Esophagus muscularis mucosa (tissue), 4 donors: Measurements from ENCODE around the gene PTPRN2. TPM values are rescaled to one million over a fixed set of nuclear protein-coding genes. Genes with fewer than 3 reads are reported as not detected.
"Not testable (repeated sequence)": the region's sequence is repeated elsewhere in the genome, so short reads cannot be mapped to it uniquely, and the experiment has no call there.

Source experiments
- DNase-seq: peaks from one replicate; pipeline ENCODE4 v3.0.0-alpha.2; 2017; ENCODE audit errors: extremely low spot score
- H3K27ac ChIP-seq, 4 donors: fragments of 200-600 bp; sonication (generic); replicated peaks in 1 of 4; 1 replicate in 3 of 4; 2 replicates in 1 of 4; pipeline ENCODE4 v1.5.1; 2016 to 2019; ENCODE audit warnings: mild to moderate bottlenecking in 1 of 4
- H3K27me3 ChIP-seq, 4 donors: fragments of 200-600 bp; sonication (generic); one replicate each; pipeline versions ENCODE4 v1.5.1 to v1.6.0; 2016 to 2019
- H3K36me3 ChIP-seq, 4 donors: fragments of 200-600 bp; sonication (generic); one replicate each; pipeline ENCODE4 v1.5.1; 2016 to 2019
- H3K4me1 ChIP-seq, 4 donors: fragments of 200-600 bp; sonication (generic); one replicate each; pipeline ENCODE4 v1.5.1; 2016 to 2019
- H3K4me3 ChIP-seq, 4 donors: fragments of 200-600 bp; sonication (generic); 1 replicate in 2 of 4; 2 replicates in 2 of 4; pipeline ENCODE4 v1.5.1; 2016 to 2019; ENCODE audit warnings: mild to moderate bottlenecking in 4 of 4, moderate library complexity in 1 of 4
- H3K9me3 ChIP-seq, 4 donors: fragments of 200-600 bp; sonication (generic); 1 replicate in 3 of 4; 2 replicates in 1 of 4; pipeline ENCODE4 v1.5.1; 2016 to 2019
- CTCF ChIP-seq, 3 experiments: fragments of 200-600 bp in 2 of 3; fragments of 450-650 bp in 1 of 3; sonication (generic) in 2 of 3; IDR thresholded peaks; one replicate each; pipeline ENCODE4 v1.5.1; 2017 to 2019; ENCODE audit warnings: antibody characterized with exemption in 3 of 3, mild to moderate bottlenecking in 2 of 3, moderate library complexity in 1 of 3
- EP300 ChIP-seq: sonication (generic); formaldehyde crosslinking; IDR thresholded peaks from one replicate; pipeline ENCODE4 v1.6.1; 2017; ENCODE audit warnings: antibody characterized with exemption
- POLR2A ChIP-seq: fragments of 450-650 bp; IDR thresholded peaks from one replicate; pipeline ENCODE4 v1.6.1; 2017; ENCODE audit warnings: antibody characterized with exemption, moderate library complexity, mild to moderate bottlenecking, low read depth
- POLR2AphosphoS5 ChIP-seq, 2 donors: sonication (generic); formaldehyde crosslinking; IDR thresholded peaks; one replicate each; pipeline ENCODE4 v1.6.1; 2017; ENCODE audit warnings: antibody characterized with exemption in 2 of 2
- WGBS: methylation state at CpG from one replicate; pipeline ENCODE4 v1.1.5; 2018; 5-methylcytosine and 5-hydroxymethylcytosine counted together
- intact Hi-C: fragments of 100-400 bp; cut with DNase I; formaldehyde crosslinking; loops from one replicate; pipeline ENCODE4 v1.15.1; 2023
- total RNA-seq, 4 donors: library from RNA; depleted of rRNA; stranded (reverse); fragments of >200 nt; gene quantifications; one replicate each; pipeline versions ENCODE4 v1.1.0 to v1.2.1, GENCODE V29; 2016

The PTPRN2 gene
- total RNA-seq, 4 donors from 2014 or later: 2.1 to 3.1 (median 3.1) TPM

- H3K4me1 ChIP-seq: no peaks in the 10 kb centered on the region
- H3K9me3 ChIP-seq: peaks cover 0 to 43% (median 33%) of the 10 kb centered on the region in 4 donors
- 85% methylated on average over 14 of the region's 15 CpGs for WGBS
- H3K4me3 ChIP-seq: no peak overlapping the region
- no peak for DNase-seq
- intact Hi-C loops: no loop called here
- H3K27ac ChIP-seq: no peak overlapping the region
- no peaks in the 10 kb centered on the region for H3K36me3 ChIP-seq
- H3K27me3 ChIP-seq: peaks cover 0 to 43% (median 0%) of the 10 kb centered on the region in 4 donors
- TF ChIP-seq EP300 (no peak), POLR2AphosphoS5 (IDR thresholded peaks at IDR 0.05) (no peak), POLR2A (no peak), CTCF (IDR thresholded peaks at IDR 0.05) (no peak)
These were observed 79.7 kb downstream of the PTPRN2 start for GRCh38 chr7:158507917-158508316.

GRCh38 chr7:158507175-158507574 lies 80.4 kb downstream of the PTPRN2 start:
- H3K27ac ChIP-seq, intact Hi-C loops, H3K36me3 ChIP-seq, DNase-seq, H3K4me1 ChIP-seq, H3K4me3 ChIP-seq: not testable (repeated sequence)
- H3K27me3 ChIP-seq: peaks cover 0 to 48% (median 0%) of the 10 kb centered on the region in 4 donors
- WGBS: 73% methylated on average over 7 of the region's 7 CpGs
- H3K9me3 ChIP-seq: peaks cover 0 to 36% (median 27%) of the 10 kb centered on the region in 4 donors

- TF ChIP-seq POLR2A (no peak), CTCF (IDR thresholded peaks at IDR 0.05) (no peak), POLR2AphosphoS5 (IDR thresholded peaks at IDR 0.05) (no peak), EP300 (no peak)
- H3K4me3 ChIP-seq: no peak overlapping the region
- intact Hi-C loops: no loop called here
- 91% methylated on average over 5 of the region's 12 CpGs for WGBS
- DNase-seq: no peak
- H3K9me3 ChIP-seq: peaks cover 0 to 30% (median 22%) of the 10 kb centered on the region in 4 donors
- no peaks in the 10 kb centered on the region for H3K4me1 ChIP-seq
- no peaks in the 10 kb centered on the region for H3K36me3 ChIP-seq
- peaks cover 0 to 51% (median 0%) of the 10 kb centered on the region in 4 donors for H3K27me3 ChIP-seq
- H3K27ac ChIP-seq: no peak overlapping the region
These were observed 81.0 kb downstream of the PTPRN2 start for GRCh38 chr7:158506626-158507025.

- no peak overlapping the region for H3K27ac ChIP-seq
- intact Hi-C loops: no loop called here
- H3K36me3 ChIP-seq: no peaks in the 10 kb centered on the region
- no peak for TF ChIP-seq CTCF (IDR thresholded peaks at IDR 0.05)
- no peak for TF ChIP-seq EP300
- no peak for TF ChIP-seq POLR2AphosphoS5 (IDR thresholded peaks at IDR 0.05)
- no peak for TF ChIP-seq POLR2A
- no peak overlapping the region for H3K4me3 ChIP-seq
- peaks cover 0 to 51% (median 0%) of the 10 kb centered on the region in 4 donors for H3K27me3 ChIP-seq
- DNase-seq: no peak
- peaks cover 0 to 21% (median 15%) of the 10 kb centered on the region in 4 donors for H3K9me3 ChIP-seq
- no peaks in the 10 kb centered on the region for H3K4me1 ChIP-seq
- WGBS: 97% methylated on average over 8 of the region's 14 CpGs
These were observed 81.9 kb downstream of the PTPRN2 start for GRCh38 chr7:158505683-158506082.

- Histone ChIP-seq H3K9me3 (peaks cover 0 to 20% (median 14%) of the 10 kb centered on the region in 4 donors), H3K4me3 (no peak overlapping the region), H3K27me3 (peaks cover 0 to 37% (median 0%) of the 10 kb centered on the region in 4 donors), H3K36me3 (no peaks in the 10 kb centered on the region), H3K4me1 (no peaks in the 10 kb centered on the region), H3K27ac (no peak overlapping the region)
- TF ChIP-seq POLR2A (no peak), EP300 (no peak), POLR2AphosphoS5 (IDR thresholded peaks at IDR 0.05) (no peak), CTCF (IDR thresholded peaks at IDR 0.05) (no peak)
- 89% methylated on average over 8 of the region's 11 CpGs for WGBS
- no peak for DNase-seq
- intact Hi-C loops: no loop called here
These were observed 85.4 kb downstream of the PTPRN2 start for GRCh38 chr7:158502068-158502750.
